Endothelial cell of umbilical vein (primary cell): ENCODE measurements around the gene ZHX3. TPM values are rescaled to one million over a fixed set of nuclear protein-coding genes. Genes with fewer than 3 reads are reported as not detected.

Experiments
- BruUV-seq: library from RNA; stranded (reverse); fragments of 400-500 nt; replicated peaks from 2 replicates; lab custom pipeline; 2021; lab: Mats Ljungman, UMichigan
- CTCF ChIA-PET: fragments of 300-600, 350-600 bp; sonication (Branson Sonifier 250); formaldehyde crosslinking; loops from one replicate; lab custom pipeline; 2021; ENCODE audit warnings: antibody characterized with exemption, inconsistent platforms; lab: Charles Lee
- POLR2A ChIA-PET: fragments of 300-600, 350-600 bp; sonication (Branson Sonifier 250); formaldehyde crosslinking; loops from one replicate; lab custom pipeline; 2021; ENCODE audit warnings: antibody characterized with exemption, inconsistent platforms; lab: Charles Lee
- DNase-seq: peaks from one replicate; pipeline ENCODE4 v3.0.0-alpha.2; 2011; ENCODE audit warnings: low read depth, low spot score
- FAIRE-seq: peaks from 2 replicates; lab custom pipeline; 2011; peaks lifted over from hg19 to GRCh38; lab: Jason Lieb, UNC
- H2AFZ ChIP-seq: 2 replicates; pipeline ENCODE4 v1.6.0; 2012; ENCODE audit warnings: low read depth, low read length, control low read depth, inconsistent platforms
- H3K27ac ChIP-seq: 2 replicates; pipeline ENCODE4 v1.5.1; 2011; ENCODE audit warnings: low read depth, mild to moderate bottlenecking, control low read depth, low read length, moderate library complexity; ENCODE audit not compliant: insufficient read depth
- H3K27me3 ChIP-seq, 2 experiments: 2 replicates each; pipeline versions ENCODE4 v1.6.0 to v1.6.1; 2011; ENCODE audit warnings: low read length in 2 of 2, mixed read lengths in 1 of 2; ENCODE audit not compliant: control insufficient read depth in 2 of 2, insufficient read depth in 2 of 2
- H3K36me3 ChIP-seq, 2 experiments: 2 replicates in 1 of 2; 3 replicates in 1 of 2; pipeline ENCODE4 v1.5.1; 2011; ENCODE audit warnings: low read length in 2 of 2, mild to moderate bottlenecking in 1 of 2, moderate library complexity in 1 of 2; ENCODE audit not compliant: control insufficient read depth in 2 of 2, insufficient read depth in 2 of 2; ENCODE audit errors: extremely low read depth in 1 of 2
- H3K4me1 ChIP-seq: 3 replicates; pipeline ENCODE4 v1.5.1; 2011; ENCODE audit warnings: mild to moderate bottlenecking, low read length; ENCODE audit not compliant: control insufficient read depth, insufficient read depth; ENCODE audit errors: extremely low read depth
- H3K4me2 ChIP-seq: 2 replicates; pipeline ENCODE4 v1.6.1; 2011; ENCODE audit warnings: low read length, control low read depth, mixed read lengths; ENCODE audit not compliant: insufficient read depth
- H3K4me3 ChIP-seq, 3 experiments: fragments of 200-600 bp in 1 of 3; sonication (generic), shearing (Covaris generic) in 1 of 3; replicated peaks in 1 of 3; 2 replicates each; pipeline ENCODE4 v1.5.1; 2011 to 2016; ENCODE audit warnings: control low read depth in 3 of 3, low read length in 3 of 3, mild to moderate bottlenecking in 2 of 3, inconsistent platforms in 1 of 3, low read depth in 1 of 3, moderate library complexity in 1 of 3; ENCODE audit not compliant: insufficient read depth in 1 of 3
- H3K79me2 ChIP-seq: 2 replicates; pipeline ENCODE4 v1.6.0; 2012; ENCODE audit warnings: low read length, inconsistent platforms; ENCODE audit not compliant: control insufficient read depth, insufficient read depth
- H3K9ac ChIP-seq: replicated peaks from 2 replicates; pipeline ENCODE3; 2011; ENCODE audit warnings: low read length, control low read depth; ENCODE audit not compliant: insufficient read depth; ENCODE audit errors: extremely low read depth
- H3K9me1 ChIP-seq: replicated peaks from 3 replicates; pipeline ENCODE4 v1.6.0; 2011; ENCODE audit warnings: mild to moderate bottlenecking, low read length; ENCODE audit not compliant: control insufficient read depth, insufficient read depth; ENCODE audit errors: extremely low read depth
- H3K9me3 ChIP-seq: replicated peaks from 2 replicates; pipeline ENCODE4 v1.5.1; 2012; ENCODE audit warnings: low read length, inconsistent platforms; ENCODE audit not compliant: control insufficient read depth, insufficient read depth
- H4K20me1 ChIP-seq: replicated peaks from 2 replicates; pipeline ENCODE3; 2011; ENCODE audit warnings: mild to moderate bottlenecking, low read length; ENCODE audit not compliant: control insufficient read depth, insufficient read depth; ENCODE audit errors: extremely low read depth
- CTCF ChIP-seq, 2 donors: IDR thresholded peaks; 1 replicate in 1 of 2; 2 replicates in 1 of 2; pipeline ENCODE4 v1.5.1; 2011; ENCODE audit warnings: low read length in 2 of 2, mild to moderate bottlenecking in 2 of 2, moderate library complexity in 2 of 2, control low read depth in 1 of 2, inconsistent platforms in 1 of 2, low read depth in 1 of 2; ENCODE audit not compliant: insufficient read depth in 1 of 2; ENCODE audit errors: extremely low read depth in 1 of 2
- EZH2 ChIP-seq: IDR thresholded peaks from 2 replicates; pipeline ENCODE4 v1.6.1; 2012; ENCODE audit warnings: borderline replicate concordance, low read depth, mild to moderate bottlenecking, moderate library complexity, low read length, inconsistent platforms; ENCODE audit not compliant: severe bottlenecking
- FOS ChIP-seq: IDR thresholded peaks from 2 replicates; pipeline ENCODE4 v1.6.1; 2011; ENCODE audit warnings: mild to moderate bottlenecking, low read length, moderate library complexity, borderline replicate concordance; ENCODE audit not compliant: insufficient read depth
- GATA2 ChIP-seq: IDR thresholded peaks from 2 replicates; pipeline ENCODE4 v1.7.0; 2011; ENCODE audit warnings: low read depth, mild to moderate bottlenecking, moderate library complexity, mixed read lengths, low read length; ENCODE audit not compliant: insufficient read length, insufficient read depth
- JUN ChIP-seq: IDR thresholded peaks from 2 replicates; pipeline ENCODE4 v1.6.1; 2011; ENCODE audit warnings: borderline replicate concordance, low read depth; ENCODE audit not compliant: insufficient read length, insufficient read depth
- MAX ChIP-seq: IDR thresholded peaks from 2 replicates; pipeline ENCODE4 v1.6.1; 2011; ENCODE audit not compliant: insufficient read depth, insufficient read length
- MYC ChIP-seq: IDR thresholded peaks from one replicate; pipeline ENCODE4 v1.6.1; 2011; ENCODE audit warnings: mild to moderate bottlenecking, low read depth, low read length
- POLR2A ChIP-seq: IDR thresholded peaks from 2 replicates; pipeline ENCODE4 v1.6.1; 2012; ENCODE audit warnings: low read depth, mild to moderate bottlenecking, control low read depth, low read length
- POLR2AphosphoS5 ChIP-seq: IDR thresholded peaks from 2 replicates; pipeline ENCODE4 v1.6.1; 2012; ENCODE audit warnings: low read depth, mild to moderate bottlenecking, control low read depth, low read length, moderate library complexity; ENCODE audit not compliant: insufficient read depth
- dilution Hi-C: fragments of 300-500 bp; cut with MboI; formaldehyde crosslinking; loops from one replicate; pipeline ENCODE4 v1.15.0; 2019; ENCODE audit warnings: low sequenced_read_pairs; ENCODE audit not compliant: extremely low pct_ligation_motif_present
- intact Hi-C: fragments of 100-400 bp; cut with micrococcal nuclease; formaldehyde crosslinking; loops from one replicate; pipeline ENCODE4 v1.10.0; 2022
- polyA plus RNA-seq, 4 experiments: library from polyadenylated mRNA; depleted of rRNA in 3 of 4; stranded (reverse) in 3 of 4; unstranded in 1 of 4; fragments of >200 nt; gene quantifications; 2 replicates each; pipeline versions ENCODE4 v1.2.1 to v1.2.3, GENCODE V29; 2011 to 2012; ENCODE audit warnings: missing spikeins in 1 of 4
- total RNA-seq: library from RNA; stranded (reverse); gene quantifications from 2 replicates; pipeline ENCODE4 v1.2.3, GENCODE V29; 2021

Gene ZHX3
- total and polyA plus RNA-seq, 2 donors (not counting 3 experiments of a cell fraction or from before 2014, with no cell fraction given) = 7.4 to 17.8 TPM

- no TSS peak for BruUV-seq
Measured at GRCh38 chr20:41349943-41350342, 32.4 kb upstream of the ZHX3 start.

More at GRCh38 chr20:41349943-41350342, 32.4 kb upstream of the ZHX3 start:
- no peaks in the 10 kb centered on the region for H3K4me1 ChIP-seq
- no peaks in the 10 kb centered on the region for H3K9me3 ChIP-seq
- H3K27ac ChIP-seq = no peak overlapping the region
- no peak for TF ChIP-seq GATA2
- TF ChIP-seq FOS = no peak
- no peak for TF ChIP-seq POLR2AphosphoS5
- no peak for TF ChIP-seq EZH2
- no peak for TF ChIP-seq MYC
- no peak for TF ChIP-seq JUN
- TF ChIP-seq POLR2A = no peak
- no peak for TF ChIP-seq CTCF (IDR thresholded peaks at IDR 0.05; ENCODE audit: extremely low read depth in 1 of 2, insufficient read depth in 1 of 2, low read depth in 1 of 2, low read length in 2 of 2)
- TF ChIP-seq MAX = no peak
- H3K4me3 ChIP-seq = no peak overlapping the region
- DNase-seq (no peak), FAIRE-seq (no peak)
- no peak overlapping the region for H3K4me2 ChIP-seq
- ChIA-PET POLR2A (no interaction called here), CTCF (interaction anchor here (0.8 to 3.4 kb wide), 3 partner anchors 9 to 47 kb away, joined by 3 to 19 read pairs (median 3); partner anchors contain the start of gene LPIN3)
- no peak overlapping the region for H3K9ac ChIP-seq
- no peaks in the 10 kb centered on the region for H4K20me1 ChIP-seq
- H3K9me1 ChIP-seq = no peaks in the 10 kb centered on the region
- H3K36me3 ChIP-seq = no peaks in the 10 kb centered on the region
- H2AFZ ChIP-seq = no peak overlapping the region
- no peaks in the 10 kb centered on the region for H3K79me2 ChIP-seq
- H3K27me3 ChIP-seq = no peaks in the 10 kb centered on the region
- dilution Hi-C loops (no loop called here), intact Hi-C loops (no loop called here)
